Peyer's patch (tissue), 4 donors: ENCODE data around the gene DDX49. TPM values are rescaled to one million over a fixed set of nuclear protein-coding genes. Genes with fewer than 3 reads are reported as not detected.

ENCODE experiments used
- DNase-seq, 3 donors: peaks; one replicate each; pipeline ENCODE4 v3.0.0-alpha.2; 2017 to 2019
- H3K27ac ChIP-seq, 4 donors: fragments of 200-600 bp; sonication (generic); one replicate each; pipeline ENCODE4 v1.5.1; 2016 to 2019
- H3K27me3 ChIP-seq, 2 donors: fragments of 200-600 bp; sonication (generic); one replicate each; pipeline ENCODE4 v1.5.1; 2019
- H3K36me3 ChIP-seq, 3 donors: fragments of 200-600 bp; sonication (generic); one replicate each; pipeline ENCODE4 v1.5.1; 2016 to 2019
- H3K4me1 ChIP-seq, 4 donors: fragments of 200-600 bp; sonication (generic); one replicate each; pipeline ENCODE4 v1.5.1; 2016 to 2019
- H3K4me3 ChIP-seq, 4 donors: fragments of 200-600 bp; sonication (generic); 1 replicate in 3 of 4; 2 replicates in 1 of 4; pipeline ENCODE4 v1.5.1; 2016 to 2019; ENCODE audit warnings: mild to moderate bottlenecking in 1 of 4
- H3K9me3 ChIP-seq, 4 donors: fragments of 200-600 bp; sonication (generic); one replicate each; pipeline ENCODE4 v1.5.1; 2016 to 2019; ENCODE audit warnings: mild to moderate bottlenecking in 1 of 4
- CTCF ChIP-seq, 6 experiments: fragments of 450-650 bp in 4 of 6; fragments of 200-600 bp in 2 of 6; sonication (generic) in 1 of 6; IDR thresholded peaks; one replicate each; pipeline ENCODE4 v1.5.1; 2017 to 2019; ENCODE audit warnings: antibody characterized with exemption in 6 of 6, mild to moderate bottlenecking in 3 of 6, moderate library complexity in 1 of 6
- POLR2A ChIP-seq, 2 donors: fragments of 450-650 bp; IDR thresholded peaks; one replicate each; pipeline ENCODE4 v1.5.1; 2017; ENCODE audit warnings: antibody characterized with exemption in 2 of 2, mild to moderate bottlenecking in 2 of 2, moderate library complexity in 2 of 2
- total RNA-seq, 4 donors: library from RNA; depleted of rRNA; stranded (reverse); fragments of >200 nt; gene quantifications; one replicate each; pipeline ENCODE4 v1.1.0, GENCODE V29; 2016

The DDX49 gene
- total RNA-seq, 4 donors from 2014 or later: 37.0 to 76.9 (median 47.1) TPM

GRCh38 chr19:18939922-18940768, 20.6 kb downstream of the DDX49 start:
- peak overlapping the region; percentile 20 to 70 (median 41) for H3K27ac ChIP-seq
- H3K36me3 ChIP-seq: peaks cover 0 to 9% (median 0%) of the 10 kb centered on the region in 3 donors
- no peaks in the 10 kb centered on the region for H3K27me3 ChIP-seq
- H3K9me3 ChIP-seq: no peaks in the 10 kb centered on the region
- H3K4me1 ChIP-seq: peaks cover 0 to 16% (median 5%) of the 10 kb centered on the region in 4 donors
- peak overlapping the region; percentile 45 to 71 (median 64) for H3K4me3 ChIP-seq
- DNase-seq: peak in 2 of 3 donors; percentile 59 to 64
- TF ChIP-seq POLR2A (IDR thresholded peaks at IDR 0.05): no peak
- TF ChIP-seq CTCF (IDR thresholded peaks at IDR 0.05): no peak

DNA sequence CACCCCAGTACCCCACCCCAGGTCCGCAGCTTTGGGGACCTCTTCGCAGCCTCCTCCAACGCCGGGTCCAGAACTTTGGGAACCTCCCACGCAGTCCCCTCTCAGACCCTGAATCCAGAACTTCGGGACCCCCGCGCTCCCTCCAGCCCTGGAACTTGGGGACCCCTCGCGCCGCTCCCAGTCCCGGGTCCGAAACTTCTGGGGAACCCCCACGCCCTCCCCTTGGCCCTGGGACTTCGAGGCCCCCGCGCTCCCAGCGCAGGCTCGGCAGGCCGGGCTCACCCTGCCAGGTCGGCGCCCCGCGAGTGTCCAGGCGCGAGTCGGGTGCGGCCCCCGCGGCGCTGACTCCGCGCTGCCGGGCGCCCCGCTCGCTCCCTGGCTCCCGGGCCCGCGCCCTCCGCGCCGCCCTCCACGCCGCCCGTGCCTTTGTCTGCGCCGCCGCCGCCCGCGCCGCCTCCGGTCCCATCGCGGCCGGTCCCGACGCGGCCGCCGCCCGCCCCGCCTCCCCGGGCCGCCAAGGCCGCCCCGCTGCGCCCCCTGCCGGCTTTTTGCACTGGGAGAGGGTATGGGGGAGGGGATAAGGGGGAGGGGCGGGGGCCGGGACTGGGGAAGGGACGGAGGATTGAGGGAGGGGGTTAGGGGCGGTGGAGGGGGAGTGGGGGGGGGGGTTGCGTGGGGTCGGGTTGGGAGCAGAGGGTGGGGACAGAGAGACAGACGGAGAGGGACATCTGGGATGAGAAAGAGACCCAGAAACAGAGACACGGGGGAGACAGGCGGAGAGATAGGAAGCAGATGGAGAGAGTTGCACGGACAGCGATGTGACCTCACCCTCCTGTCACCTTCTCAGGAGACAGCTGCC, 21.5 kb downstream of the DDX49 start, which contains the start of gene HOMER3:
Gene HOMER3 (minus strand): TSS at position 449 of the 859 bp plus-strand sequence. CDS start 2,235 bp downstream, outside the sequence.
- Histone ChIP-seq H3K9me3 (no peaks in the 10 kb centered on the region), H3K36me3 (peaks cover 0 to 9% (median 0%) of the 10 kb centered on the region in 3 donors), H3K4me3 (peak within 1 kb of the TSS; percentile 45 to 71 (median 64)), H3K4me1 (peaks cover 0 to 16% (median 5%) of the 10 kb centered on the region in 4 donors), H3K27me3 (no peaks in the 10 kb centered on the region), H3K27ac (peak within 1 kb of the TSS; percentile 20 to 70 (median 41))
- peak; percentile 75 to 88 (median 86) for DNase-seq
- TF ChIP-seq CTCF (IDR thresholded peaks at IDR 0.05) (peak in 4 of 6 experiments; percentile 22 to 47 (median 34)), POLR2A (IDR thresholded peaks at IDR 0.05) (no peak)

DNA sequence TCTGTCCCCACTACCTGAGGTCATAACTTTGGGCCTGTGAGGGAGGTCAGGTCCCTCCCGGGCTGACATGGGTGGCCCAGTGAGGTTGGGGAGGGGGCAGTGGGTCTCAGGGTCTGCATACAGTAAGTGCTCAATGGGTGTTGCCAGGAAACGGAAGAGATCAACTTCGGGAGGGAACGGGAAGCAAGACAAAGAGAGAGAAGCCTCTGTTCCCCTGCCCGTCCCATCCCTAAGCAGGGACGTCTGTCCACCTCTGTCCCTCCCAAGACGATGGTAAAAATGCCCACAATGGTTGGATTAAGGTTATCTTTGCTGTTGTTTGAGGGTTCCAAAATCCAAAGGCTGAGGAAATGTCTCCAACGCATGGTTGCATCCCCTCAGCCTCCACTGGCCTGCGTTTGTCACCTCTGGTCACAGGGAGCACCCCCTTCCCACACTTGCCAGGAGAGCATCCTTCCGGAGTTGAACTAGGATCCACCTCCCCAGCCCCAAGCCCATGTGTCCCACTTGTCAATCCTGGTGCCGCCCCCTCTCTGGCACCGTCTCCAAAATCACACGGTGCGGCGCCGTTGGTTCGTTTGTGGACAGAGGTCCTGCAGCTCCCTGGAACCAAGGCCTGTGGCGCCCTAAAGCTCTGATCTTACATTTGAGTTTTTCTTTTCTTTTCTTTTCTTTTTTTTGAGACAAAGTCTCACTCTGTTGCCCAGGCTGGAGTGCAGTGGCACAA, 22.3 kb downstream of the DDX49 start:
- no peak for DNase-seq
- Histone ChIP-seq H3K4me3 (peak overlapping the region in 1 of 4 donors; percentile 24), H3K4me1 (peaks cover 0 to 16% (median 5%) of the 10 kb centered on the region in 4 donors), H3K36me3 (peaks cover 0 to 9% (median 0%) of the 10 kb centered on the region in 3 donors), H3K27me3 (no peaks in the 10 kb centered on the region), H3K9me3 (no peaks in the 10 kb centered on the region), H3K27ac (peak overlapping the region in 2 of 4 donors; percentile 1 to 70)
- no peak for TF ChIP-seq CTCF (IDR thresholded peaks at IDR 0.05)
- no peak for TF ChIP-seq POLR2A (IDR thresholded peaks at IDR 0.05)

GRCh38 chr19:18942692-18943091, 23.2 kb downstream of the DDX49 start:
- H3K27ac ChIP-seq: no peak overlapping the region
- TF ChIP-seq POLR2A (IDR thresholded peaks at IDR 0.05): no peak
- TF ChIP-seq CTCF (IDR thresholded peaks at IDR 0.05): no peak
- H3K4me1 ChIP-seq: peaks cover 0 to 16% (median 5%) of the 10 kb centered on the region in 4 donors
- peaks cover 0 to 9% (median 0%) of the 10 kb centered on the region in 3 donors for H3K36me3 ChIP-seq
- H3K9me3 ChIP-seq: no peaks in the 10 kb centered on the region
- no peak for DNase-seq
- no peak overlapping the region for H3K4me3 ChIP-seq
- H3K27me3 ChIP-seq: no peaks in the 10 kb centered on the region

GRCh38 chr19:18943465-18943864, 23.9 kb downstream of the DDX49 start:
- Histone ChIP-seq H3K27ac (no peak overlapping the region), H3K4me1 (peaks cover 0 to 16% (median 5%) of the 10 kb centered on the region in 4 donors), H3K36me3 (peaks cover 0 to 1% (median 0%) of the 10 kb centered on the region in 3 donors), H3K27me3 (no peaks in the 10 kb centered on the region), H3K9me3 (no peaks in the 10 kb centered on the region), H3K4me3 (no peak overlapping the region)
- no peak for TF ChIP-seq POLR2A (IDR thresholded peaks at IDR 0.05)
- TF ChIP-seq CTCF (IDR thresholded peaks at IDR 0.05): no peak
- DNase-seq: no peak
